K562 (cell line): ENCODE results near the gene CEP290.

Experiments used
- CBX1 ChIP-seq: sonication (generic); IDR thresholded peaks from 2 replicates; pipeline ENCODE4 v1.6.1; 2016; ENCODE audit warnings: antibody characterized with exemption, low read depth, mild to moderate bottlenecking
- DIDO1 ChIP-seq: fragments of 450-650 bp; IDR thresholded peaks from 2 replicates; pipeline ENCODE4 v1.6.1; 2016; ENCODE audit warnings: low read depth, missing biosample characterization, missing genetic modification characterization
- EZH2 ChIP-seq: IDR thresholded peaks from 2 replicates; pipeline ENCODE4 v1.6.1; 2012; ENCODE audit warnings: low read depth, mild to moderate bottlenecking, inconsistent platforms, low read length, borderline replicate concordance
- KDM1A ChIP-seq, 2 experiments: fragments of 450-650 bp; IDR thresholded peaks; 2 replicates each; pipeline ENCODE4 v1.6.1; 2016; ENCODE audit warnings: mild to moderate bottlenecking in 2 of 2
- MAFK ChIP-seq: IDR thresholded peaks from 2 replicates; pipeline ENCODE4 v1.6.1; 2011; ENCODE audit warnings: low read length, improper control_type of control experiment
- POLR2A ChIP-seq: fragments of 450-650 bp; conservative IDR thresholded peaks from 2 replicates; pipeline ENCODE4 v1.6.1; 2016
- SMAD3 ChIP-seq: fragments of 450-650 bp; formaldehyde crosslinking; conservative IDR thresholded peaks from 2 replicates; pipeline ENCODE4 v1.4.0; 2020; ENCODE audit warnings: mild to moderate bottlenecking
- ZNF274 ChIP-seq: IDR thresholded peaks from 2 replicates; pipeline ENCODE4 v1.6.1; 2011; ENCODE audit warnings: low read depth, mild to moderate bottlenecking, low read length, moderate library complexity, borderline replicate concordance
- TF ChIP-seq, protein P1 (sequence below), 3 experiments: IDR thresholded peaks in 2 of 3; conservative IDR thresholded peaks in 1 of 3; 2 replicates each; pipeline ENCODE4 v1.5.1; 2011 to 2012; ENCODE audit warnings: low read length in 3 of 3, mild to moderate bottlenecking in 3 of 3, control low read depth in 2 of 3, improper control_type of control experiment in 1 of 3, inconsistent platforms in 1 of 3, low read depth in 1 of 3, mixed read lengths in 1 of 3, moderate library complexity in 1 of 3; ENCODE audit not compliant: insufficient read depth in 2 of 3
- TF ChIP-seq, protein P2 (sequence below): fragments of 450-650 bp; IDR thresholded peaks from 2 replicates; pipeline ENCODE4 v1.6.1; 2016; ENCODE audit warnings: antibody characterized with exemption

GRCh38 chr12:88167384-88167783 lies 25.5 kb upstream of the CEP290 start:
- TF ChIP-seq DIDO1 = no peak
- TF ChIP-seq POLR2A = no peak
- TF ChIP-seq, protein P1, sequence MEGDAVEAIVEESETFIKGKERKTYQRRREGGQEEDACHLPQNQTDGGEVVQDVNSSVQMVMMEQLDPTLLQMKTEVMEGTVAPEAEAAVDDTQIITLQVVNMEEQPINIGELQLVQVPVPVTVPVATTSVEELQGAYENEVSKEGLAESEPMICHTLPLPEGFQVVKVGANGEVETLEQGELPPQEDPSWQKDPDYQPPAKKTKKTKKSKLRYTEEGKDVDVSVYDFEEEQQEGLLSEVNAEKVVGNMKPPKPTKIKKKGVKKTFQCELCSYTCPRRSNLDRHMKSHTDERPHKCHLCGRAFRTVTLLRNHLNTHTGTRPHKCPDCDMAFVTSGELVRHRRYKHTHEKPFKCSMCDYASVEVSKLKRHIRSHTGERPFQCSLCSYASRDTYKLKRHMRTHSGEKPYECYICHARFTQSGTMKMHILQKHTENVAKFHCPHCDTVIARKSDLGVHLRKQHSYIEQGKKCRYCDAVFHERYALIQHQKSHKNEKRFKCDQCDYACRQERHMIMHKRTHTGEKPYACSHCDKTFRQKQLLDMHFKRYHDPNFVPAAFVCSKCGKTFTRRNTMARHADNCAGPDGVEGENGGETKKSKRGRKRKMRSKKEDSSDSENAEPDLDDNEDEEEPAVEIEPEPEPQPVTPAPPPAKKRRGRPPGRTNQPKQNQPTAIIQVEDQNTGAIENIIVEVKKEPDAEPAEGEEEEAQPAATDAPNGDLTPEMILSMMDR (IDR thresholded peaks at IDR 0.05 in 2 of 3, conservative IDR thresholded peaks at IDR 0.05 in 1 of 3; ENCODE audit: insufficient read depth in 2 of 3, low read depth in 1 of 3, low read length in 3 of 3) = no peak
- TF ChIP-seq EZH2 = no peak
- TF ChIP-seq CBX1 = no peak
- TF ChIP-seq ZNF274 = no peak
- no peak for TF ChIP-seq SMAD3 (CRISPR knock-in tag)
- TF ChIP-seq KDM1A (IDR thresholded peaks at IDR 0.05) = no peak
- TF ChIP-seq, protein P2, sequence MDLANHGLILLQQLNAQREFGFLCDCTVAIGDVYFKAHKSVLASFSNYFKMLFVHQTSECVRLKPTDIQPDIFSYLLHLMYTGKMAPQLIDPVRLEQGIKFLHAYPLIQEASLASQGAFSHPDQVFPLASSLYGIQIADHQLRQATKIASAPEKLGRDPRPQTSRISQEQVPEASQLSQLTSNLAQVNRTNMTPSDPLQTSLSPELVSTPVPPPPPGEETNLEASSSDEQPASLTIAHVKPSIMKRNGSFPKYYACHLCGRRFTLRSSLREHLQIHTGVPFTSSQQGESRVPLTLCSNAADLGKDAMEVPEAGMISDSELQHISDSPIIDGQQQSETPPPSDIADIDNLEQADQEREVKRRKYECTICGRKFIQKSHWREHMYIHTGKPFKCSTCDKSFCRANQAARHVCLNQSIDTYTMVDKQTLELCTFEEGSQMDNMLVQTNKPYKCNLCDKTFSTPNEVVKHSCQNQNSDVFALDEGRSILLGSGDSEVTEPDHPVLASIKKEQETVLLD = no peak
- TF ChIP-seq MAFK = no peak
